Measurements from ENCODE around the gene AJM1.

- TF ChIP-seq CTCF (conservative IDR thresholded peaks at IDR 0.05; ENCODE audit: low read length) (no peak), EZH2phosphoT487 (IDR thresholded peaks at IDR 0.05; ENCODE audit: borderline replicate concordance, low read depth, low read length) (no peak)
Measured at GRCh38 chr9:136855461-136856078, 13.3 kb downstream of the AJM1 start.

Data from OCI-LY7 (cell line).